Retinal pigment epithelial cell (primary cell): ENCODE measurements around the gene NUDT3.

Source experiments
- DNase-seq: peaks from one replicate; pipeline ENCODE4 v3.0.0-alpha.2; 2010; ENCODE audit warnings: low read depth
- H3K4me3 ChIP-seq: 2 replicates; pipeline ENCODE4 v1.5.1; 2011; ENCODE audit warnings: mild to moderate bottlenecking, low read length, control low read depth, moderate library complexity
- CTCF ChIP-seq: conservative IDR thresholded peaks from 2 replicates; pipeline ENCODE4 v1.5.1; 2011; ENCODE audit warnings: low read depth, low read length, control low read depth, inconsistent platforms

NUDT3 gene

GRCh38 chr6:34346175-34347119, 46.0 kb downstream of the NUDT3 start:
- no peak for TF ChIP-seq CTCF
- no peak for DNase-seq
- H3K4me3 ChIP-seq = no peak overlapping the region

- no peak overlapping the region for H3K4me3 ChIP-seq
- no peak for DNase-seq
- TF ChIP-seq CTCF = no peak
Observed at GRCh38 chr6:34343806-34344205, 48.7 kb downstream of the NUDT3 start.

- H3K4me3 ChIP-seq = no peak overlapping the region
- no peak for DNase-seq
- no peak for TF ChIP-seq CTCF
Observed at GRCh38 chr6:34342247-34342646, 50.2 kb downstream of the NUDT3 start.

GRCh38 chr6:34341481-34341971, 50.9 kb downstream of the NUDT3 start:
- TF ChIP-seq CTCF = no peak
- DNase-seq = peak; percentile 72
- no peak overlapping the region for H3K4me3 ChIP-seq

- no peak for TF ChIP-seq CTCF
- no peak overlapping the region for H3K4me3 ChIP-seq
- DNase-seq = no peak
Observed at GRCh38 chr6:34340906-34341480, 51.5 kb downstream of the NUDT3 start.

- no peak for TF ChIP-seq CTCF
- no peak overlapping the region for H3K4me3 ChIP-seq
- no peak for DNase-seq
Observed at GRCh38 chr6:34340394-34340793, 52.1 kb downstream of the NUDT3 start.
